Astrocyte (in vitro differentiated cells and primary cell): ENCODE data around the gene IFT52.

ENCODE experiments used
- EZH2 ChIP-seq: IDR thresholded peaks from 2 replicates; pipeline ENCODE4 v1.6.1; 2012; ENCODE audit warnings: mild to moderate bottlenecking, low read length, inconsistent platforms; ENCODE audit not compliant: insufficient read depth
- TF ChIP-seq, protein P1 (sequence below): IDR thresholded peaks from 2 replicates; pipeline ENCODE4 v1.5.1; 2011; ENCODE audit warnings: low read depth, mild to moderate bottlenecking, inconsistent platforms, low read length, moderate library complexity; ENCODE audit not compliant: insufficient read depth

DNA sequence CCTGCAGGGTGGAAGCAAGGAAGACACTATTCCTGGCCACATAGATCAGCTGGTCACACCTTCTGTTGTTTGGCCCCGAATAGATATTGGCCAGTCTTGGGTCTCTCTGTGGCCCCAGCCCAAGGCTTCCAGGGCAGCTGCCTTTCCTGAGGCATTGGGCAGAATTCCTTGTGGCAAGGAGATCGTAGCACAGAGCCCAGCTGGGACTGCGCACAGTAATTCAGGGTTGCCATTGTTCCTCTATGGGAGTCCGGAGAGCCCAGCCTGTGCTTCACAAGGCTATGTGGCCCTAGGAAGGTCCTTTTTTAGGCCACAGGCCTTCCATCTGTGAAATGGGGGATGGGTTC is 25.0 kb upstream of the IFT52 start:
- TF ChIP-seq, protein P1, sequence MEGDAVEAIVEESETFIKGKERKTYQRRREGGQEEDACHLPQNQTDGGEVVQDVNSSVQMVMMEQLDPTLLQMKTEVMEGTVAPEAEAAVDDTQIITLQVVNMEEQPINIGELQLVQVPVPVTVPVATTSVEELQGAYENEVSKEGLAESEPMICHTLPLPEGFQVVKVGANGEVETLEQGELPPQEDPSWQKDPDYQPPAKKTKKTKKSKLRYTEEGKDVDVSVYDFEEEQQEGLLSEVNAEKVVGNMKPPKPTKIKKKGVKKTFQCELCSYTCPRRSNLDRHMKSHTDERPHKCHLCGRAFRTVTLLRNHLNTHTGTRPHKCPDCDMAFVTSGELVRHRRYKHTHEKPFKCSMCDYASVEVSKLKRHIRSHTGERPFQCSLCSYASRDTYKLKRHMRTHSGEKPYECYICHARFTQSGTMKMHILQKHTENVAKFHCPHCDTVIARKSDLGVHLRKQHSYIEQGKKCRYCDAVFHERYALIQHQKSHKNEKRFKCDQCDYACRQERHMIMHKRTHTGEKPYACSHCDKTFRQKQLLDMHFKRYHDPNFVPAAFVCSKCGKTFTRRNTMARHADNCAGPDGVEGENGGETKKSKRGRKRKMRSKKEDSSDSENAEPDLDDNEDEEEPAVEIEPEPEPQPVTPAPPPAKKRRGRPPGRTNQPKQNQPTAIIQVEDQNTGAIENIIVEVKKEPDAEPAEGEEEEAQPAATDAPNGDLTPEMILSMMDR: no peak
- no peak for TF ChIP-seq EZH2
